Measurements from ENCODE around the gene ZIC2.
A peak's percentile ranks its signal among the peaks of the same experiment; 100 is the strongest.

The ZIC2 gene

DNA sequence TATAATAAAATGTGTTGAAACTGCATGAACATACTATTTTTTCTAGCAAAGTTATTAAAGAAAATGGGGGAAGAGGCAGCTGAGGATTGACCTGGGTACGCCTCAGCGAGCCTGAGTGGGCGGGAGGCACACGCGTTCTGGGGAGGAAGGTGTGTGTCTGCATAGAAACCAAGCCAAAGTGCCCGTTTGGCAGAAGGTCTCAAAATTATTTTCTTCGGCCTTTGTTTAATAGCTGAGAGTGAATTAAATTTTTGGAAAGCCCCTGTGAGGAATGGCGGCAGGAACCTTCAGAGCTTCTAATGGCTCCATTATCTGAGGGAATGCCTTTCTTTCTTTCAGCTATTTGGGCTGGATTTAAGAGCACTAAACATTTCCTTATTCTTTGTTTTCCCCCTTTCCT is 5.2 kb downstream of the ZIC2 start:
- DNase-seq (ENCODE audit: low spot score): no peak

DNA sequence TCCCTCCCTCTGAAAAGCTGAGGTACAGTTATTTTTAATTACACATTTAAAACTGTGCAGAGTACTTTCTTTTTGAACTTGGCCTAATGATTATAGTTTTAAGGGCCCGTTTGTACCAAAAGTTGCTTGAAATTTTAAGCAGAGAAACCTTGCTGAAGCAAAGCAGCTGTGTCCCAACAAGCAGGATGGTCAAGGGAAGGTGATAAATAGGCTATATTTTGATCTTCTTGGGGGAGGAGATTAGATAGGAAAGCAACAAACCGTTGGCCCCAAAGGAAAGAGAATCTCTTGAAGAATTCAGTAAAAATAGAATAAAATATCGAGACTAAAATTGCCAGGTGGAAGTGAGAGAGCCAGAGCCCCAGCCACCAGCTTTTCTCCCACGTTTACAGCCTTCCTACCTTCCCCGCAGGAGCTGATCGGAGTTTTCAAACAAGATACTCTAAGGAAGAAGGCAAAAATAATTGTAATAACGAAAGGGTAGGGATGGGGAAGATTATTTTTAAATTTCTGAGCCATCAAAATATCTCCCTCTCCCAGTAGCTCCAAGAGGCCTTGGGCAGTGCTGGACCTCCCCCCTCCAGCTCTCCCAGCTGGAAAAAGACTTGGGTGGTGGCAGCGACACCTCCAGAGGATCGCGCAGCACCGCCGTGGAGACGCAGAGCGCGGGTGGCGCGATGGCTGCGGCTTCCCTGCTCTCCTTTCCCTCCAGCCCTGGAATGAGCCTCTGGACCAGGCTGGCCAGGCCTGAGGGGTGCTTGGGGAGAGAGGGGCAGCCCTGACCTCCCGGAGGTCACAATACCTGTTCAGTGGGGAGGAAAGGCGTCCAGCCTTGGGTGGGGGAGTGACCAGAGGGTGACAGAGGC is 5.8 kb downstream of the ZIC2 start:
- no peak for DNase-seq (ENCODE audit: low spot score)

DNA sequence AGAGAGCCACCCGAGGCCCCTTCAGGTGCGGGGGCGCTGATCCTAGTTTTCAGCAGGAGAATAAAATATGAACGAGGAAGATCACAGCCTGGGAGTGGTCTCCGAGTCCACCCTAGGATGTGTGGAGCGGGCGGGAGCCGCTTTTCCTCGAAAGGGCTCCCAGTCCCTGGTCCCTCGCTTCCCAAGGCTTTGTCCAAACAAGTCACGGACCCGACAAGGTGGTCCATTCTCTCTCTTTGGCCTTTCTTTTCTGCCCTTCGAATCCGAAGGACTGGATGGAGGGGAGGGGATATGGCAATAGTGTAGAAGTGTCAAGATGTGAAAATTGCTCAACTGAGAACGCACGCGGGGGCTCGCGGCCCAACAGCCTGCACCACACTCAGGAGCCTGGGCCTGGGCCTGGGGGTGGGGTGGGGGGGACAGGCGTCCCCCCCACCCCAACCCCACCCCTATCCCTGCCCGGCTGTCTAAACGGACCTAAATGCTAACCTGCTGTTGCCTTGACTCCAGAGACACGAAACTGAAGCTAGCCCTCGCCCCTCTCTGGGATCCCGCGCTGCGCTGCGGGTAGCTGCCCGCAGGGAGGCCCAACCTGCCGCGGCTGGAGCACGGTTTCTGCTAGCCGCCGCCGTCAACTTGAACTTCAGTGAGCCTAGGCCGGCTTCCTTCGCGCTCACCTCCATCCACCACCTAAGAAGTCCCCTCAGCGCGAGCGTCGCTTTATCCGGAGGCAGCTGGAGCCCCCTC is 7.1 kb downstream of the ZIC2 start:
- DNase-seq (ENCODE audit: low spot score): no peak

DNA sequence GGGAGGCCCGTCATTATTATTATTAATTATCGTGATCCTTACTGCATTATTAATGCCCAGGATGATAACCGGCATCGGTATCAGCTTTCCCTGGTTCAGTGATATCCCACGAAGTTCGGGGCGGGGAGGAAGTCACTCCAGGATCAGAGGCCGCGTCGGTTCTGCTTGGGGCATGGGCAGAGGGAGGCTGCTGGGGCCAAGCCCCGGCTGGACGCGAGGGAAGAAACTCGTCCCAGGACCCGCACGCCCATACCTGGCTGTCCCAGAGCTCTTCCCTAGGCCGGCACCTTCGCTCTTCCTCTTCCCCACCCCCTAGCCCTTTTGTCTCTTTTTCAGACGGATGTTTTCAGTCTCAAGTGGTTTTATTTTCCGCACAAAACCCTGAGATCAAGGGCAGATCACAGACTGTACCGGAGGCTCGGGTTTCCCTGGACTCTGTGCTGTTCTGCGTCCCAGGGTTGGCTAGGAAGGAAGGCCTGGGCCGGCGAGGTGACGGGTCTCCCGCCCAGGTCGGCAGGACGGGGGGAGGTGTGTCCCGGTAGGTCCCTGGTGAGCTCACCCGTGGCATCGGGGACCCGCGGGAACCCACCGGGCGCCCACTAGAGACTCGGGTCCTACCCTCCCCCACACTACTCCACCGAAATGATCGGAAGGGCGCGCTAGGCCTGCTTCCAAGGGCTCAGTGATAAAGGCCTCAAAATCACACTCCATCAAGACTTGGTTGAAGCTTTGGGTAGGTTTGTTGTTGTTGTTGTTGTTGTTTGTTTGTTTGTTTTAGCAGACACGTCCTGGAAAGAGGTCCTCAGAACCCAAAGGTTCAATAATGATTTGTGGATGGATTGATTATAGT is 7.9 kb downstream of the ZIC2 start:
- no peak for DNase-seq (ENCODE audit: low spot score)

DNA sequence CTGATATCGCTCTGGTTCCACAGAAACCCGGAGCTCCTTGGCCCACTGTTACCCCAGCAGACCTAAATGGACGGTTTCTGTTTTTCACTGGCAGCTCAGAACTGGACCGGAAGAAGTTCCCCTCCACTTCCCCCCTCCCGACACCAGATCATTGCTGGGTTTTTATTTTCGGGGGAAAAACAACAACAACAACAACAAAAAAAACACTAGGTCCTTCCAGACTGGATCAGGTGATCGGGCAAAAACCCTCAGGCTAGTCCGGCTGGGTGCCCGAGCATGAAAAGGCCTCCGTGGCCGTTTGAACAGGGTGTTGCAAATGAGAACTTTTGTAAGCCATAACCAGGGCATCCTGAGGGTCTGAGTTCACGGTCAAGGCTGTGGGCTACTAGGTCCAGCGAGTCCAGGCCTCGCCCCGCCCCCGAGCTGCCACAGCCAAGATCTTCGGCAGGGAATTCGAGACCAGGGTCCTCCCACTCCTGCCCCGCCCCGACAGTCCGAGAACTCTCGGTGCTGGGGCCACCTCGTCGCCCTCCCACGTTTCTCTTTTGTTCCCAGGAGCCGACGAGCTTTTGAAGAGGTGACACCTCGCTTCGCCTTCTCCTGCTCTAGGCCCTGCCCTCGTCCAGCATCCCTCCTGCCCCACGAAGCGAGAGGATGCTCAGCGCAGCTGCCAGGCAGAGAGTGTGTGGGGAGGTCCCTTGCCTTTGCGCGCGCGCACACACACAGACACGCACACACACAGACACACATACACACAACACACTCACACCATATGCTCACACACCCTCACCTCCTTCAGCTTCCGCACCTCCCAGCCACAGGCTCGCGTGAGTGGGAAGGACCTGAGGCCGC is 8.8 kb downstream of the ZIC2 start:
- no peak for DNase-seq (ENCODE audit: low spot score)

DNA sequence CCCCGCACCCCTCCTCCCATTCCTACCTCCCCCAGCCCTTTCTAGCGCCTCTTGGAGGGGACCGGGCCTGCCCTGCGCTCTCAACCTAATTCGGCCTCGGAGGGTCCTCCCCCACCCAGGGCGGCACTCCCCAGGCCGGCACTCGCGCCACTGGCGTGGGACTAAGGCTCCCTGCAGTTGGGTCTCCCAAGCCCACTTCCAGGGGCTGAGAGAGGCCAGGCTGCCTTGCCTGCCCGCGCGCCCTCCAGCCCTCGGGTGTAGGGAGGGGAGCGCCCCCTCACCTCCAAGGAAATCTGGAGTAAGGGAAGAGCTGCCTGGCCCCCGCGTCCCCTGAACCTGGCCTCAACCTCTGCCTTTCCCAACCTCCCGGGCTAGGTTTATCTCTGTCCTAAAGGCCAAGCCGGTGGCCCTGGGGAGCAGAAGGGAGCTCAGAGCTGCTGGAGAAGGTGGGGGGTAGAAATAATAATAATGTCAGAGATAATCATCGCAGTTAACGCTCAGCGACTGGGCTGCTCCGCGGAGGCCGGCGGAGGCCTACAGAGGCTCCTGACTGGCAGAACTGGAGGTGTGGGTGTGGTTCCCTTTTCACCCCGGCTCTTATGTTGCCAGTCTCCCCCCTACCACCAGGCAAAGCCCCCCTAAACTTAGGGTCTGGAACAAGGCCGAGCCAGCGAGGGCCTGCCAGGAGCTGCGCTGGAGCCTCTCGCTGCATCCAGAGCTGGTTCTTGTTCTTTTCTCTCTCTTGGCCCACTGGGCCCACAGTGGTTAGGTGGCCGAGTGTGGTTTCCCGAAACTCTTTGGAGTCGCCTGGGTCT is 9.6 kb downstream of the ZIC2 start:
- DNase-seq (ENCODE audit: low spot score): no peak

DNA sequence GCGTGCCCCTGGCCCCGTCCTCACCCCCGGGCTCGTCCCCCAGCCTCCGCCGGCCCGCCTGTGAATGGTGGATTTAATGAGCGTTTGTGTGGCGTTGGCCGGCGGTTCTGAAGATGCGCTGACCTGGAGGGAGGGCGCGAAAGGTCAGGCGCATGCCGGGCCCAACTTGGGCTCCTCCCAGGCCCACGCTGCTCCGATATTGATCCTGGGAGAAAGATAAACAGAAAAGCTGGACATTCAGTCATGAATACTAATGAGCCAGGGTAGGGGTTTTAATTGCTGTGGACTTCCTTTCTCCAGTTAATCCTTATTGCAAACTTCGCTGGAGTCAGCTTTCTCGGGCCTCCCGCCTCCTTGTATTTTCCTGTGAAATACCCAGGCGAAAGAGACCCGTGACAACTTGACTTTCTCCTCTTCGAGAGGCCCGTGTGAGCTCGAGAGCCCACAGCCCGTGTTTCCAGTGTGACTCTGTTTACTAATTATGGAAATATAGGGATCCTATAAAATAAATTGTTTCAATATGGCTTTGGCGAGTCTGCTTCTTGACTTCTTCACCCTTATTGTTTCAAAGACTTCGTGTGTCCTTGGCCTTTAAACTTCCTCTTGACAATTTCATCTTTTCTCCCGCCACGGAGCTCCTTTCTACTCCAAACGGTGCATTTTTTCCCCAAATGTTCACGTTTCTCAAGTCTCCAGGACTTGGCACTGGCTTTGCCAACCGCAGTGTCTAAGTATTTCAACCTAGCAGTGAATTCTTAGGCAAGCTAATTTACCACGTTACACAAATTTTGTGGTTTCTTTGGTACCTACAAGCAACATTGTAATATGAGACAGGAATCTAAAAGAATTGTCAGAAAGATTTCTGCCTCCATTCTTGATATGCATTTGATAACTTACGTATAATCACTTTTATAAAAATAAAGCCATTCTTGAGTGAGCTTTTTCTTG is 10.5 kb downstream of the ZIC2 start:
- DNase-seq (ENCODE audit: low spot score): no peak

DNA sequence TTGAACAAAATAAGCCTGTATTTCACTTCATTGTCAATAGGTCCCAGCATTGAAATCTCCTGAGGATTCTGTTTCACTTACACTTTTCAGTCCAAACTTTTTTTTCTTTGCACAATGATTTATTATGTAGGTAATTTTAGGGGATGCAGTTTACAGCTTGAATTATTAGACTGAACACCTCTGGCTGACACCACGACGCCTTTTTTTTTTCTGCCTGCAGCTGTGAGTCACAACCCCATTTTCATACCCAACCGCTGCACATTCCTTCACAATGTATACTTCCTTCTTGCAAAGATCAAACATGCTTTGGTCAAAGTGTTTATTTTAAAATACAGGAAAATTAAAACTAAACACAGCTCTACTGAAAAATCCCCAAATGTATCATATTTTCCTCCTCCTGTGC is 11.4 kb downstream of the ZIC2 start:
- peak; percentile 30 for DNase-seq (ENCODE audit: low spot score)

DNA sequence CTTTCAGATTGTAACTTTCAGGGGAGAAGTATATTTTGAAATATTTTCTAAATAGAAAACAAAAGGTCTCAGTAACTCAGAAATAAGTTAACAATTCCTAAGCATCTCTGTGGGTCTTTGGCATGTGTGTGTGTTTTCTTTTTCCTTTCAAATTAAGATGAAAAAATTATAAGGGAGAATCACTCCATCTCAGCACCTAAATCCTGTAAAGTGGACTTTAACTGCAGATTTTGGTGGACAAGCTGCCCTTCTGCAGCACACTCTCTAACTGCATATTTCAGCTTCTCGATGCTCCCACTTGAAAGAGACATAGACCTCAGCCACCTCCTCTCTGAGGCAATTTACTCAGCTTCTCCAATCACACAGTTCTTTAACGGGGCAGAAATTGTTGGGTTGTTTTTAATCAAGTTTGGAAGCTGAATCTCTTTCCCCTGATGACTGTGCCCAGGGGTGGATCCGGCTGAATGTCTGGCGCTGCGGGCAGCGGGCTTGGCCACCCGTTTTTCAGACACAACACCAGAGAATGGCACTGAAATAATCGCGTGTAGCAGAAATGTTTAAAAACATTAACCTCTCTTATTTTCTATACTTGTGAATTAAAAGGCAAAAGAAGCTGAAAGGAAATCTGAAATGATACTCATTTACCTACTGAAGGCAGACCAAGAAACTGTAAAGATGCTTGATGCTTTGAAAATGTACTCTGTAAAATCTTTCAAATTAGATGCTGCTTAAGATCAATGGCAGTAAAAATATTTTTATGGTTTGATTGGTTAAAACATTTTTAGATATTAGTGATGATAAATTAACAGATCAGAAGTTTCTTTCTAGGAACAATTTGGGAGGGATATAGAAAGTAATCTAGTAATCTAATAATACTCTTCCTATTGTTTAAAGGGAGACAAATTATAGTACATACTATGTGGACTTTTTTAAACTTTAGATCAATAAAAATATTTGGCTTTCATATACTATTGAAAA is 12.4 kb downstream of the ZIC2 start:
- no peak for DNase-seq (ENCODE audit: low spot score)

DNA sequence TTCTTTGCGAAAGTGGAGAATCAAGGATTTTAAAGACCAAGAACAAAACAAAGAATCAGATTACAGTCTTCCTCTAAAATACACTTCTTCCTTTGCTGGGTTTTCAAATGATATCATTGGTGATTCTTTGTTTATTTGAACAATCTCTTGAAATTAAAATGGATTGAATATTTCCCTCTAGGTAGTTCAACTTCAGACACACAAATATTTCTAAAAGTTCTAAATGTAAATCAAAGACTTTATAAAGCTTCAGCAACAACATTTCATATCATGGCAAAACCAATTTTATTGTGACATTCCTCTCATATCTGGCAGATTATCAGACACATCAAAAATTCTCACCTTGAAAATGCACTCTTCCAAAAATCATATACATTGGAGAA is 13.0 kb downstream of the ZIC2 start:
- DNase-seq (ENCODE audit: low spot score): no peak

DNA sequence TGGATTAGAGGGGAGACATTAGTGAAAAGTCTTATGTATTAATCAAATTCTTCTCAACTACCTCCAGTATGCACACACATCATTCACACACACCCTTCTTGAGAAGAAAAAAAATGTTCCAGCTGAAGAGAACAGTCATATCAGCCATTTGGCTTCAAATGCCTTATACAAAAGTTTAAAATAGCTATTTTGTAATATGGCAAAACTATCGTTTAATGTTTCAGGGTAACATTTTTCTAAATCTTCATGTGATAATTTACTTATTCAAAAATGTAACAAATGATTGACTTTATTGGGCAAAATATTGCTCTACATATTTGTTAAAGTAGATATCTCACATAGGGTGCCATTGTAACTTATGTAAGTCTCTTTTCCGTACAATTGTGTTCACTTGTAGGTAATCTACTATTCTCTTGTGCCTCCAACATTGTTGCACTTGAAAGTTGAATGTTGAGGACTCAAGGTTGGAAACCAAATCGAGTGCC is 13.6 kb downstream of the ZIC2 start:
- no peak for DNase-seq (ENCODE audit: low spot score)

DNA sequence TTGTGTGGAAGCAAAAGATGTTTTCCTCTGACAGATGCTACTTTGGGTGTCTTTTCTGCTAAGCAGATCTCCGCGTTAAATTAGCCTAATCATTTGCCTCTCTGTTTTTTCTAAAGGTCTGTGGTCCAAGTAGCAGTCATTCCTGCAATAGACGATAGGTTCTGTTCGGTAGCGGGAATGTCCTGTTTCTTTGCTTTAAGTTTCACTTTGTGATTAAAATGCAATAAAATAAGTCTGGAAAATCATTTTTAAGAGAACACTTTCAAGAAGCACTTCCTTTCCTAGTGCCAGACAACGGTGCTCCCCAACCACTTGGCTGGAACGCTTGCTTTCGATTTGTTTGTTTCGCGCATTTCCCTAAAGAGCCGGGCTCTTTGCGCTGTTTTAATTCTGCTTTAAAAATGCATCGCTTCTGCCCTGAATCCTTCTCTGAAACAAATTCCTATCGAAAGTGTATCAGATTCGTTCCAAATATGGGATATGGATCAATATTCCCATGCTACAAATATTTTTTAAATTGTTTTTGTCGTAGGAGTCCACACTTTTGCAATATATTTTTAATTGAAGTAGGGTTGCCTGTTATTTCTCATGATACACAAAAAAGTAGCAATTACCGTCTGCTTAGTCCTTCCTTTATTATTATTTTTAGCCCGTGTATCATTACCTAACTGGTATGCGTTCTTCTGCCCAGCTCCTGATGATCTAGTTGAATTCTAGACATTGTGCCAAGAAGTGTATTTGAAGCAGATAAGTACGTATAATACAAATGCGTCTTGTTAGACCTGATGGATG is 14.2 kb downstream of the ZIC2 start:
- DNase-seq (ENCODE audit: low spot score): no peak

DNA sequence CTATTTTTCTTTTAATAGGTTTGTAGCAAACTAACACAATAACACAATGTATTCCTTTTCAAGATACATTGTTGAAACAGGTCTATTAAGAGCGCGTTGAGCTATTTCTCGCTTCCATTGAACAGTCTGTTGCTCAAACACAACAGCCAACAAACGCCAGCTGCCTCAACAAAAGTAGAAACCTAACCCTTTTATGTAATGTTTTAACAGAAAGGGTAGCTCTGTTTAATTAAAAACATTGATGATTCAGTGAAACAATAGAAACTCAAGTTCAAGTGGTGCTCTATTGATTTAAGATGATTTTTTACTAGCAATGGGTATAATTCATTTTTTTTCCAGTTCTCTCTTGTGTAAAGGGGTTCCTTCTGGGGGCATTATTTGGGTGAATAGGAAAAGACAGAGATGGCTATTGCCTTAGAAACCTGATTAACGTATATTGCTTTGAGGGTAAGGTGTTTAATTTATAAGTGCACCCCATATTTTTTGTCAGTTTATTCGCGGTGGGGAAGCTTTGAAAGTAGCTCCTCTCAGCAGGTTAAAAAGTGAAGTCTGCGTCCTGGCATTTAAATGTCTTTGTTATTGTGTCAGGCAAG is 14.9 kb downstream of the ZIC2 start:
- no peak for DNase-seq (ENCODE audit: low spot score)

DNA sequence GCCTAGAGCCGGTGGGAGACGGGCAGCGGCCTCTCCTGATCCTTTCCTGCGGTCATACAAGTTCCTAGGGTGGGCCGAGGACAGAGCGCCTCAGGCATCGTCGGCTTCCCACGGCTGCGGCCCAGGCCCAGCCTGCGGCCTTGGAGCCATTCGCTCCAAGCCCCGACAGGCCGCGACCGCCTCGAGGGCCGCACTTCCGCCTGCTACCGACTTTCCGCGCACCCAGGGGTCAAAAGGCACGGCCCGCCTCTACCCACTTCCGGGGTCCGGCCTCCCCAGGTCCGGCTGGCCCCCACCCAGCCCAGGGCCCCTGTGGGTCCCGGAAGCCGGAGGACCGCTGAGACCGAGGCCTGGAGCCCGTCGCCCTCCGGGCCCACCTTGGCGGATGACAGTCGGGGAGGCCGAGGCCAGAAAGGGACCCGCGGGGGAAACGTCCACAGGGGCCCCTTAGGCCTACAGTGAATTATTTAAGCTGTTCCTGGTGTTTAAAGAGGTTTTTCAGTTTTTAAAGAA is 16.2 kb downstream of the ZIC2 start:
- DNase-seq (ENCODE audit: low spot score): no peak

DNA sequence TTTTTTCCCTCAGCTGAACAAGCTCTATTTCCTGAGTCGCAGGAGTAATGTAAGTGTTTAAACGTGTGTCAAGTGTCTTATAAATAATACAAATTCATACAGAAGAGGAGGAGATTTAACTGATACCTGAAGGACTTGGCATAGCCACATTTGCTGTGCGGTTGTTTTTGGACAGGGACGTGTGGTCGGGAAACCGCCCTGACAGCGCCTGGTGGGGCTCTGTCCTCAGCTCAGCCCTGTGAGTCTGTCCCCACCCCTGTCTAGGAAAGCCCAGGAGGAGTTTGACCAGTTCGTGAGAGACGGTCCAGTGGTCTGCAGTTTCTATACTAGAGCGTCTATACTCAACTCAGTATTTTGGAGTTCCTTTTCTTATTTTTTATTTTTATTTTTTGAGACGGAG is 16.7 kb downstream of the ZIC2 start:
- DNase-seq (ENCODE audit: low spot score): no peak

DNA sequence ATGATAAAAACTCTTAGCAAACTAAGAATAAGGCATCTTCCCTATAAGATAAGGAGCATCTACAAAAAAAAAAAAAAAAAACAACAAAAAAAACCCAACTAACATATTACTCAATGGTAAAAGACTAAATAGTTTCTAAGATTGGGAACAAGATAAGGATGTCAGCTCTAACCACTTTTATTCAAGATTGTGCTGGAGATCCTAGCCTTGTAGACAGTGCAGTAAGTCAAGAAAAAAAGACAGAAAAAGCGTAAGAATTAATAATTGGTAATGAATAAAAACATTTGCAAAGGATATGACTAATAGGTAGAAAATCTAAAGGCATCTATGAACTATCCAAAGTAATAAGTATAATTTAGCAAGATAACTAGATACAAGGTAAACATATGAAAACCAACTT is 33.0 kb downstream of the ZIC2 start:
- no peak for DNase-seq (ENCODE audit: low spot score)

Measured in NAMALWA (cell line).